ENCODE data around the gene LY6G5C. TPM values are rescaled to one million over a fixed set of nuclear protein-coding genes. Genes with fewer than 3 reads are reported as not detected.

LY6G5C gene
- total RNA-seq, 4 donors from 2014 or later = 0.95 to 2.2 TPM; not detected in 2

- Histone ChIP-seq H3K27ac (no peak overlapping the region), H3K4me3 (no peak overlapping the region), H3K9me3 (no peaks in the 10 kb centered on the region), H3K27me3 (no peaks in the 10 kb centered on the region), H3K4me1 (no peaks in the 10 kb centered on the region), H3K36me3 (peaks cover 0 to 86% (median 45%) of the 10 kb centered on the region in 4 donors)
- 91% methylated on average over 16 of the region's 16 CpGs; no CpG with 5 or more reads in 1 of the 2 donors for WGBS, 2 donors (ENCODE audit: low coverage in 1 of 2)
- DNase-seq = no peak
- in situ Hi-C loops (cut with MboI; ENCODE audit: low pct_ligation_motif_present in 1 of 4, low pct_unique_long_range_greater_than_20kb in 1 of 4, low sequenced_read_pairs in 3 of 4) (no loop called here), intact Hi-C loops (cut with DNase I; ENCODE audit: low total_unique reads) (no loop called here)
- TF ChIP-seq POLR2A (IDR thresholded peaks at IDR 0.05) = no peak
- no peak for TF ChIP-seq EP300 (IDR thresholded peaks at IDR 0.05; ENCODE audit: low read depth)
Observed at GRCh38 chr6:31631209-31631608, 49.7 kb downstream of the LY6G5C start.

GRCh38 chr6:31630177-31630934 is 50.5 kb downstream of the LY6G5C start:
- no peak overlapping the region for H3K4me3 ChIP-seq
- no peaks in the 10 kb centered on the region for H3K9me3 ChIP-seq
- no peak for TF ChIP-seq EP300 (IDR thresholded peaks at IDR 0.05; ENCODE audit: low read depth)
- peaks cover 0 to 86% (median 45%) of the 10 kb centered on the region in 4 donors for H3K36me3 ChIP-seq
- no peak for DNase-seq
- in situ Hi-C loops (cut with MboI; ENCODE audit: low pct_ligation_motif_present in 1 of 4, low pct_unique_long_range_greater_than_20kb in 1 of 4, low sequenced_read_pairs in 3 of 4) = no loop called here
- intact Hi-C loops (cut with DNase I; ENCODE audit: low total_unique reads) = no loop called here
- no peak overlapping the region for H3K27ac ChIP-seq
- 90 to 94% methylated on average over 14 to 25 of the region's 25 CpGs for whole genome bisulfite sequencing, 2 donors (ENCODE audit: low coverage in 1 of 2)
- no peaks in the 10 kb centered on the region for H3K27me3 ChIP-seq
- no peaks in the 10 kb centered on the region for H3K4me1 ChIP-seq

- H3K9me3 ChIP-seq = no peaks in the 10 kb centered on the region
- peaks cover 0 to 84% (median 45%) of the 10 kb centered on the region in 4 donors for H3K36me3 ChIP-seq
- H3K4me1 ChIP-seq = no peaks in the 10 kb centered on the region
- H3K27me3 ChIP-seq = no peaks in the 10 kb centered on the region
- no peak for DNase-seq
- in situ Hi-C loops (cut with MboI; ENCODE audit: low pct_ligation_motif_present in 1 of 4, low pct_unique_long_range_greater_than_20kb in 1 of 4, low sequenced_read_pairs in 3 of 4) (no loop called here), intact Hi-C loops (cut with DNase I; ENCODE audit: low total_unique reads) (no loop called here)
- no peak overlapping the region for H3K4me3 ChIP-seq
- H3K27ac ChIP-seq = no peak overlapping the region
- 87 to 100% methylated on average over 1 to 7 of the region's 7 CpGs for WGBS, 2 donors (ENCODE audit: low coverage in 1 of 2)
- TF ChIP-seq POLR2AphosphoS5 (IDR thresholded peaks at IDR 0.05) (no peak), EP300 (IDR thresholded peaks at IDR 0.05; ENCODE audit: low read depth) (no peak), POLR2A (IDR thresholded peaks at IDR 0.05) (no peak), CTCF (IDR thresholded peaks at IDR 0.05) (no peak)
Observed at GRCh38 chr6:31629014-31629413, 51.9 kb downstream of the LY6G5C start.

GRCh38 chr6:31627690-31628287 is 53.1 kb downstream of the LY6G5C start:
- no peak for TF ChIP-seq CTCF (IDR thresholded peaks at IDR 0.05)
- intact Hi-C loops (cut with DNase I; ENCODE audit: low total_unique reads) (no loop called here), in situ Hi-C loops (cut with MboI; ENCODE audit: low pct_ligation_motif_present in 1 of 4, low pct_unique_long_range_greater_than_20kb in 1 of 4, low sequenced_read_pairs in 3 of 4) (no loop called here)
- peaks cover 0 to 81% (median 44%) of the 10 kb centered on the region in 4 donors for H3K36me3 ChIP-seq
- peaks cover 0 to 3% (median 2%) of the 10 kb centered on the region in 4 donors for H3K4me1 ChIP-seq
- no peak for DNase-seq
- no peaks in the 10 kb centered on the region for H3K27me3 ChIP-seq
- no peak overlapping the region for H3K4me3 ChIP-seq
- WGBS, 2 donors (ENCODE audit: low coverage in 1 of 2) = 95% methylated on average over 14 to 19 of the region's 19 CpGs
- H3K9me3 ChIP-seq = no peaks in the 10 kb centered on the region
- H3K27ac ChIP-seq = no peak overlapping the region

- no peak overlapping the region for H3K4me3 ChIP-seq
- no peaks in the 10 kb centered on the region for H3K9me3 ChIP-seq
- intact Hi-C loops (cut with DNase I; ENCODE audit: low total_unique reads) = no loop called here
- no peak for DNase-seq
- no peaks in the 10 kb centered on the region for H3K27me3 ChIP-seq
- peaks cover 0 to 79% (median 42%) of the 10 kb centered on the region in 4 donors for H3K36me3 ChIP-seq
- no peak for TF ChIP-seq CTCF (IDR thresholded peaks at IDR 0.05)
- no peak for TF ChIP-seq EP300 (IDR thresholded peaks at IDR 0.05; ENCODE audit: low read depth)
- no peak for TF ChIP-seq POLR2A (IDR thresholded peaks at IDR 0.05)
- TF ChIP-seq POLR2AphosphoS5 (IDR thresholded peaks at IDR 0.05) = no peak
- in situ Hi-C loops (cut with MboI; ENCODE audit: low pct_ligation_motif_present in 1 of 4, low pct_unique_long_range_greater_than_20kb in 1 of 4, low sequenced_read_pairs in 3 of 4) = no loop called here
- H3K27ac ChIP-seq = no peak overlapping the region
- WGBS, 2 donors (ENCODE audit: low coverage in 1 of 2) = 94 to 100% methylated on average over 1 to 10 of the region's 10 CpGs
- H3K4me1 ChIP-seq = peaks cover 0 to 11% (median 10%) of the 10 kb centered on the region in 4 donors
Observed at GRCh38 chr6:31626952-31627351, 53.9 kb downstream of the LY6G5C start.
